ENCODE results near the gene TTC32.

- no peak for TF ChIP-seq POLR2AphosphoS5 (IDR thresholded peaks at IDR 0.05; ENCODE audit: insufficient read depth, low read depth, low read length)
- TF ChIP-seq POLR2A (IDR thresholded peaks at IDR 0.05; ENCODE audit: low read depth, low read length): no peak
- TF ChIP-seq CTCF (IDR thresholded peaks at IDR 0.05; ENCODE audit: extremely low read depth in 1 of 2, insufficient read depth in 1 of 2, low read depth in 1 of 2, low read length in 2 of 2): no peak
- TF ChIP-seq MAX (IDR thresholded peaks at IDR 0.05; ENCODE audit: insufficient read depth, insufficient read length): no peak
- TF ChIP-seq EZH2 (IDR thresholded peaks at IDR 0.05; ENCODE audit: borderline replicate concordance, low read depth, low read length, severe bottlenecking): no peak
Measured at GRCh38 chr2:19865151-19865550, 36.6 kb downstream of the TTC32 start.

Measured in endothelial cell of umbilical vein (primary cell).